Bronchial epithelial cell (primary cell): ENCODE measurements around the gene AP1S3. TPM values are rescaled to one million over a fixed set of nuclear protein-coding genes. Genes with fewer than 3 reads are reported as not detected.

Experiments used
- DNase-seq: peaks from one replicate; pipeline ENCODE4 v3.0.0-alpha.2; 2010; ENCODE audit warnings: low read depth
- FAIRE-seq: peaks from 2 replicates; lab custom pipeline; 2011; peaks lifted over from hg19 to GRCh38; lab: Jason Lieb, UNC
- H3K27me3 ChIP-seq: 2 replicates; pipeline ENCODE4 v1.5.1; 2011; ENCODE audit warnings: low read length; ENCODE audit not compliant: control insufficient read depth, insufficient read depth
- H3K36me3 ChIP-seq: 2 replicates; pipeline ENCODE4 v1.5.1; 2011; ENCODE audit warnings: low read length; ENCODE audit not compliant: control insufficient read depth, insufficient read depth
- H3K4me3 ChIP-seq: 2 replicates; pipeline ENCODE4 v1.5.1; 2011; ENCODE audit warnings: mild to moderate bottlenecking, low read depth, low read length, control low read depth
- total RNA-seq: library from RNA; depleted of rRNA; stranded (reverse); fragments of >200 nt; gene quantifications from 2 replicates; pipeline ENCODE4 v1.2.1, GENCODE V29; 2014
- TF ChIP-seq, protein P1 (sequence below): IDR thresholded peaks from 2 replicates; pipeline ENCODE4 v1.5.1; 2011; ENCODE audit warnings: mild to moderate bottlenecking, moderate library complexity, low read length, control low read depth, inconsistent platforms; ENCODE audit not compliant: insufficient read depth, severe bottlenecking

Gene AP1S3
- total RNA-seq, 1 donor from 2014 or later = 59.5 TPM

DNA sequence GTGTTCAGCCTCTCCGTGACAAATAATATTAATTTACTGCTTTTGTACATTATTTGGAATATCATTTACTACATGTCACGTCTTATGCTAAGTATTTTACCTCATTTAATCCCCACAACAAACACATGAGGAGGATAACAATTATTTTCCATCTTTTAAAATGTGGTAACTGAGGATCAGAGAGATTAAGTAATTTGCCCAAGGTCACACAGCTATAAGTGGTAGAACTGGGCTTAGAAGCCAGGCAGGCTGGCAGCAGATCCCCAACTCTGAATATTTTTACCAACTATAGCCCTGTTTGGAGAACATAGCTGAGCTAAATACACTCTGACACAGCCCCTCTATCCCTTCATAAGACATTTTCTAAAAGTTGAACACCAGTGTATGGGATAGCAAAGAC lies 24.1 kb downstream of the AP1S3 start:
- no peak overlapping the region for H3K4me3 ChIP-seq
- TF ChIP-seq, protein P1, sequence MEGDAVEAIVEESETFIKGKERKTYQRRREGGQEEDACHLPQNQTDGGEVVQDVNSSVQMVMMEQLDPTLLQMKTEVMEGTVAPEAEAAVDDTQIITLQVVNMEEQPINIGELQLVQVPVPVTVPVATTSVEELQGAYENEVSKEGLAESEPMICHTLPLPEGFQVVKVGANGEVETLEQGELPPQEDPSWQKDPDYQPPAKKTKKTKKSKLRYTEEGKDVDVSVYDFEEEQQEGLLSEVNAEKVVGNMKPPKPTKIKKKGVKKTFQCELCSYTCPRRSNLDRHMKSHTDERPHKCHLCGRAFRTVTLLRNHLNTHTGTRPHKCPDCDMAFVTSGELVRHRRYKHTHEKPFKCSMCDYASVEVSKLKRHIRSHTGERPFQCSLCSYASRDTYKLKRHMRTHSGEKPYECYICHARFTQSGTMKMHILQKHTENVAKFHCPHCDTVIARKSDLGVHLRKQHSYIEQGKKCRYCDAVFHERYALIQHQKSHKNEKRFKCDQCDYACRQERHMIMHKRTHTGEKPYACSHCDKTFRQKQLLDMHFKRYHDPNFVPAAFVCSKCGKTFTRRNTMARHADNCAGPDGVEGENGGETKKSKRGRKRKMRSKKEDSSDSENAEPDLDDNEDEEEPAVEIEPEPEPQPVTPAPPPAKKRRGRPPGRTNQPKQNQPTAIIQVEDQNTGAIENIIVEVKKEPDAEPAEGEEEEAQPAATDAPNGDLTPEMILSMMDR = no peak
- no peaks in the 10 kb centered on the region for H3K36me3 ChIP-seq
- no peaks in the 10 kb centered on the region for H3K27me3 ChIP-seq
- DNase-seq (no peak), FAIRE-seq (no peak)

DNA sequence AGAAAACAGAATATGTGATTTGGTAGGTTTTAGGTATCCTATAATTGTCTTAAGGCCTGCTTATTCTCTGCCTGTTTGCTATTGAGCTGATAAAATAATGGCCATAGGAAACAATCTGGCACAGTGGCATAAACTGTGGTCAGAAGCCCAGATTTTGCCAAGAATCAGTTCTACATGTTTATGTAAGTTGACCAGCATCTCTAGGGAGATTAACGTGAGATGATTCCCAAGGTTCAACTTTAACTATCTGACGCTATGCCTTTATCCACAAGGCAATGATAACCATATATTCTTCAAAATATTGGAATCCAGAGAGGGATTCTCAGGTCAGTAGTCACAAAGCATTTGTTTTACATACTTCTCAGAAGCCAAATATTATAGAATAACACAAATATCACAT lies 25.6 kb downstream of the AP1S3 start:
- DNase-seq = no peak
- no peak for FAIRE-seq

DNA sequence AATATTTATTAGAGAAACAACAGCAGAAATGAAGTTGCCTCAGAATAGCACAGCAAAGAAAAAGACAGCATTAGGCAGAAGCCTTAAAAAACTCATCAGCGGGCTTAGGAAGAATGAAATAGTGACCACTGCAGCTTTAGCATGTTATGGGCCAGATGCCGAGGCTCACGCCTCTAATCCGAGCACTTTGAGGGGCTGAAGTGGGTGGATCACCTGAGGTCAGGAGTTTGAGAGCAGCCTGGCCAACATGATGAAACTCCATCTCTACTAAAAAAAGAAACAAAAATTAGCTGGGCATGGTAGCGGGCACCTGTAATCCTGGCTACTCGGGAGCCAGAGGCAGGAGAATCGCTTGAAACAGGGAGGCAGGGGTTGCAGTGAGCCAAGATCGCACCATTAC lies 32.4 kb downstream of the AP1S3 start:
- DNase-seq (no peak), FAIRE-seq (no peak)
- Histone ChIP-seq H3K36me3 (no peaks in the 10 kb centered on the region), H3K4me3 (no peak overlapping the region), H3K27me3 (no peaks in the 10 kb centered on the region)
- TF ChIP-seq, protein P1 = no peak

More for the DNA sequence above, 25.6 kb downstream of the AP1S3 start:
- no peaks in the 10 kb centered on the region for H3K36me3 ChIP-seq
- no peak overlapping the region for H3K4me3 ChIP-seq
- no peaks in the 10 kb centered on the region for H3K27me3 ChIP-seq
- TF ChIP-seq, protein P1 = no peak

DNA sequence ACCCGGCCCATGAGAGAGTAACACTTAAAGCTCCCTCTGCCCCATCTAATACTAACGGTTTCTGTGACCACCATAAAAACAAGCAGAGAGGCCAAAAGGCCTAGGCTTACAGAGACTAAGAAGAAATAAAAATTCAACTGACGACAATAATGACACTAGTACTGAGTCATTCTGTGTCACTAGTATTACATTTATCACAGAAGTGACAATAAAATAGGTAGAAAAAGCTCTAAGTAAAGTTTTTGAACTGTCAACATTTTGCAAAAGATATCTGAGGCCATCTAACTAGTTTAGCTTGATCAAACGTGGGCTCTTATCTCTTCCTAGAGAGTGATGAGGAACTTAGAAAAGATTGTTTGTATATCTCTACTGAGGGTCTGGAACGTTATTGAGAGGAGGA lies 35.6 kb downstream of the AP1S3 start:
- H3K4me3 ChIP-seq = no peak overlapping the region
- no peak for DNase-seq
- H3K36me3 ChIP-seq = no peaks in the 10 kb centered on the region
- TF ChIP-seq, protein P1 = no peak
- FAIRE-seq = no peak
- H3K27me3 ChIP-seq = no peaks in the 10 kb centered on the region

DNA sequence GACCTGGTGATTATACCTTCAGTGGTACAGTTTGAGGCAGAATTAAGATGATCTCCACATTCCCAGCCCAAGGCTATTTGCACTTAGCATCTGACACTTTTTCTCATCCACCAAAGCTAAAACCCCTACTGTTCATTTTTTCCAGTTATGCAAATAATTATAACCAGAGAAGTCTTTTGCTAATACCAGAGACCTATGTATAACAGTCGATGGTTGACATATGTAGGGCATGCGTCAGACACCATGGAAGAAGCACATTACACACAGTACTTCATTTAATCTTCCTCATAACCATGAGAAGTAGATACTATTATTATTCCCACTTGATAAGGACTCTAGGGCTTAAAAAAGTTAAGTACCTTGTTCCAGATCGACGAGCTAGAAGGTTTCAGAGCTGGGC lies 36.5 kb downstream of the AP1S3 start:
- FAIRE-seq (no peak), DNase-seq (no peak)
- TF ChIP-seq, protein P1 = no peak
- Histone ChIP-seq H3K27me3 (no peaks in the 10 kb centered on the region), H3K36me3 (no peaks in the 10 kb centered on the region), H3K4me3 (no peak overlapping the region)

DNA sequence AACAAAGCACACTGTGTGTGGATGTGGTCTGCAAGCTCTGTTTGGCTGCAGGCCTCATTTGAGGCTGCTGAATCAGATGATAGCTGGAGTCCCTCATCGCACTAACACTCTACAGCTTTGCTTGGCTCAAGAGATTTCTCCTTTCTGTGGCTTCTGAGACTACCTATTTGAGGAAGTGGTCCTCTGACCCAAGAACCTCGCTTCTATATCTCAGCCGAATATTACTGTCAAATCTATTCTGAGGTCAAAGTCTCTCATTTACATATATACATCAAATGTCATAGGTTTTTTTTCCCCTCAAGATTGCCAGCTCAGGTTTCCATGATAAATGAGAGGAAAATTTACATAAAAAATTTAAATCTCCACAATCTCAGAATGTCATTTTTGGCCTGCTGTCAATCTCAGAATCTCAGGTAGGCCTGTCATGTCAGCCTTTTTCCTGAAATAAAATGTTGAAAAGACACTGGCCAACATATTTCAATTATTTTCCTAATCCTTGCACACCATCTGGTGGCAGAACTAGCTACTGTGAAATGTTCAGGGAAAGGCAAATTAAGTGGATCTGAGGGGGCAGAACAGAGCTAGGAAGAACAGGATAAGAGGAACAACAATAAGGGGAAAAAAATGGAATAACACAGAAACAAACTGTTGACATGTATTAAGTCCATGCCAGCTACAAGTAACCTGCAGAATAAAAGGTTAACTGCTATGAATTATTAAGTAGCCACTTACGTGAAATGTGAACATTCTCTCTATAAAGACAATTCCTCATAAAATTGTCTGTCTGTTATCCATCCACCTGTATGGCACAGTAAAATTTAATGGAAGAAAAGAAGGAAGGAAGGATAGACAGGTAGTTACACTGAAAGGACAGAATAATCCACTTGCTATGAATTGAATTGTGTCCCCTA lies 39.3 kb downstream of the AP1S3 start:
- TF ChIP-seq, protein P1 = peak; percentile 29
- DNase-seq = peak; percentile 46
- Histone ChIP-seq H3K27me3 (no peaks in the 10 kb centered on the region), H3K36me3 (no peaks in the 10 kb centered on the region), H3K4me3 (no peak overlapping the region)
- FAIRE-seq = no peak
